H54 (cell line): Measurements from ENCODE around the gene B4GALNT2.
"Not testable (repeated sequence)": the region's sequence is repeated elsewhere in the genome, so short reads cannot be mapped to it uniquely, and the experiment has no call there.

Source experiments
- DNase-seq: peaks from one replicate; pipeline ENCODE4 v3.0.0; 2011; ENCODE audit warnings: low spot score, mixed read lengths; ENCODE audit not compliant: insufficient read length
- FAIRE-seq: peaks from 3 replicates; lab custom pipeline; 2011; peaks lifted over from hg19 to GRCh38; lab: Jason Lieb, UNC
- POLR2A ChIP-seq: IDR thresholded peaks from 2 replicates; pipeline ENCODE4 v1.6.1; 2011; ENCODE audit warnings: low read depth, mild to moderate bottlenecking, low read length

B4GALNT2 gene

GRCh38 chr17:49130891-49131290, 1.7 kb upstream of the B4GALNT2 start:
- no peak for TF ChIP-seq POLR2A
- no peak for FAIRE-seq
- no peak for DNase-seq

- TF ChIP-seq POLR2A: no peak
- DNase-seq (no peak), FAIRE-seq (no peak)
Measured at GRCh38 chr17:49132317-49132698, 261 bp upstream of the B4GALNT2 start.

GRCh38 chr17:49136335-49136734, 3.8 kb downstream of the B4GALNT2 start:
- no peak for TF ChIP-seq POLR2A
- DNase-seq: no peak
- no peak for FAIRE-seq

- DNase-seq, FAIRE-seq: not testable (repeated sequence)
Measured at GRCh38 chr17:49145654-49146053, 13.1 kb downstream of the B4GALNT2 start.

- no peak for TF ChIP-seq POLR2A
- FAIRE-seq: peak; percentile 77
- DNase-seq: peak; percentile 93
Measured at GRCh38 chr17:49146620-49147306, 14.2 kb downstream of the B4GALNT2 start.

GRCh38 chr17:49148171-49148570, 15.6 kb downstream of the B4GALNT2 start:
- no peak for DNase-seq
- no peak for FAIRE-seq
- no peak for TF ChIP-seq POLR2A

- FAIRE-seq (no peak), DNase-seq (no peak)
- no peak for TF ChIP-seq POLR2A
Measured at GRCh38 chr17:49151996-49152395, 19.4 kb downstream of the B4GALNT2 start.

- DNase-seq (no peak), FAIRE-seq (no peak)
- TF ChIP-seq POLR2A: no peak
Measured at GRCh38 chr17:49156256-49156655, 23.7 kb downstream of the B4GALNT2 start.

GRCh38 chr17:49157784-49158183, 25.2 kb downstream of the B4GALNT2 start:
- no peak for TF ChIP-seq POLR2A
- no peak for DNase-seq
- FAIRE-seq: no peak

GRCh38 chr17:49162866-49163265, 30.3 kb downstream of the B4GALNT2 start:
- no peak for TF ChIP-seq POLR2A
- no peak for FAIRE-seq

GRCh38 chr17:49165143-49165542, 32.6 kb downstream of the B4GALNT2 start:
- TF ChIP-seq POLR2A: no peak
- no peak for FAIRE-seq

More at GRCh38 chr17:49162866-49163265, 30.3 kb downstream of the B4GALNT2 start:
- no peak for DNase-seq

GRCh38 chr17:49168706-49169105, 36.1 kb downstream of the B4GALNT2 start:
- FAIRE-seq (no peak), DNase-seq (no peak)
- TF ChIP-seq POLR2A: no peak

More at GRCh38 chr17:49165143-49165542, 32.6 kb downstream of the B4GALNT2 start:
- no peak for DNase-seq

GRCh38 chr17:49170216-49170615, 37.6 kb downstream of the B4GALNT2 start:
- DNase-seq (no peak), FAIRE-seq (no peak)
- no peak for TF ChIP-seq POLR2A

- not testable (repeated sequence) for FAIRE-seq, DNase-seq
Measured at GRCh38 chr17:49170711-49171110, 38.1 kb downstream of the B4GALNT2 start.

GRCh38 chr17:49175978-49176377, 43.4 kb downstream of the B4GALNT2 start:
- DNase-seq, FAIRE-seq: not testable (repeated sequence)
